Activated naive CD8-positive, alpha-beta T cell treated with anti-CD3 and anti-CD28 coated beads for 36 hours (primary cell): Measurements from ENCODE around the gene KLK10. TPM values are rescaled to one million over a fixed set of nuclear protein-coding genes. Genes with fewer than 3 reads are reported as not detected.
"Not testable (repeated sequence)": the region's sequence is repeated elsewhere in the genome, so short reads cannot be mapped to it uniquely, and the experiment has no call there.

Experiments used
- DNase-seq: peaks from one replicate; pipeline ENCODE4 v3.0.0; 2021
- H3K27ac Mint-ChIP-seq: one replicate; pipeline ENCODE4 v1.8.0; 2022; ENCODE audit warnings: mild to moderate bottlenecking, moderate library complexity, mixed read lengths
- H3K27me3 Mint-ChIP-seq: one replicate; pipeline ENCODE4 v1.8.0; 2022; ENCODE audit warnings: mild to moderate bottlenecking, mixed read lengths
- H3K36me3 Mint-ChIP-seq: one replicate; pipeline ENCODE4 v1.8.0; 2021; ENCODE audit warnings: mild to moderate bottlenecking, mixed read lengths
- H3K4me1 Mint-ChIP-seq: one replicate; pipeline ENCODE4 v1.8.0; 2021; ENCODE audit warnings: mixed read lengths
- H3K4me3 Mint-ChIP-seq: one replicate; pipeline ENCODE4 v1.8.0; 2022; ENCODE audit warnings: mild to moderate bottlenecking, moderate library complexity, mixed read lengths
- H3K9me3 Mint-ChIP-seq: one replicate; pipeline ENCODE4 v1.8.0; 2022; ENCODE audit warnings: mixed read lengths
- total RNA-seq, 2 experiments: library from RNA; stranded (reverse); gene quantifications; one replicate each; pipeline ENCODE4 v1.2.3, GENCODE V29; 2021

The KLK10 gene
- total RNA-seq, 2 experiments from 2014 or later: not detected

GRCh38 chr19:50972795-50973376 lies 46.6 kb downstream of the KLK10 start:
- Mint-ChIP-seq H3K27ac (no peak overlapping the region), H3K27me3 (peaks cover 73% of the 10 kb centered on the region), H3K36me3 (no peaks in the 10 kb centered on the region), H3K9me3 (no peaks in the 10 kb centered on the region), H3K4me3 (no peak overlapping the region), H3K4me1 (no peaks in the 10 kb centered on the region)
- no peak for DNase-seq

GRCh38 chr19:50969810-50970209 lies 49.7 kb downstream of the KLK10 start:
- H3K4me1 Mint-ChIP-seq, H3K4me3 Mint-ChIP-seq, H3K36me3 Mint-ChIP-seq, H3K27ac Mint-ChIP-seq, H3K9me3 Mint-ChIP-seq, DNase-seq: not testable (repeated sequence)
- H3K27me3 Mint-ChIP-seq: peaks cover 61% of the 10 kb centered on the region

GRCh38 chr19:50969413-50969760 lies 50.1 kb downstream of the KLK10 start, which contains the start of gene KLK6:
Gene KLK6 (minus strand): TSS chr19:50969591. CDS start chr19:50968104, 1,487 bp downstream.
- H3K27ac Mint-ChIP-seq: no peak within 1 kb of the TSS
- DNase-seq: no peak
- H3K27me3 Mint-ChIP-seq: peaks cover 61% of the 10 kb centered on the region
- H3K36me3 Mint-ChIP-seq: no peaks in the 10 kb centered on the region
- no peak within 1 kb of the TSS for H3K4me3 Mint-ChIP-seq
- H3K4me1 Mint-ChIP-seq: no peaks in the 10 kb centered on the region
- no peaks in the 10 kb centered on the region for H3K9me3 Mint-ChIP-seq

GRCh38 chr19:50968716-50969412 lies 50.6 kb downstream of the KLK10 start:
- Mint-ChIP-seq H3K36me3 (no peaks in the 10 kb centered on the region), H3K4me1 (no peaks in the 10 kb centered on the region), H3K27ac (no peak overlapping the region), H3K4me3 (no peak overlapping the region), H3K27me3 (peaks cover 58% of the 10 kb centered on the region), H3K9me3 (no peaks in the 10 kb centered on the region)
- DNase-seq: no peak

- H3K4me1 Mint-ChIP-seq: no peaks in the 10 kb centered on the region
- H3K4me3 Mint-ChIP-seq: no peak overlapping the region
- no peaks in the 10 kb centered on the region for H3K36me3 Mint-ChIP-seq
- no peaks in the 10 kb centered on the region for H3K9me3 Mint-ChIP-seq
- peaks cover 57% of the 10 kb centered on the region for H3K27me3 Mint-ChIP-seq
- no peak overlapping the region for H3K27ac Mint-ChIP-seq
- no peak for DNase-seq
These were observed 51.4 kb downstream of the KLK10 start for GRCh38 chr19:50967929-50968715.

- no peak overlapping the region for H3K4me3 Mint-ChIP-seq
- H3K27me3 Mint-ChIP-seq: peaks cover 40% of the 10 kb centered on the region
- no peak for DNase-seq
- no peaks in the 10 kb centered on the region for H3K36me3 Mint-ChIP-seq
- H3K9me3 Mint-ChIP-seq: peaks cover 12% of the 10 kb centered on the region
- no peaks in the 10 kb centered on the region for H3K4me1 Mint-ChIP-seq
- H3K27ac Mint-ChIP-seq: no peak overlapping the region
These were observed 55.2 kb downstream of the KLK10 start for GRCh38 chr19:50964266-50964665.

- Mint-ChIP-seq H3K36me3 (no peaks in the 10 kb centered on the region), H3K4me1 (no peaks in the 10 kb centered on the region), H3K9me3 (peaks cover 12% of the 10 kb centered on the region), H3K4me3 (no peak overlapping the region), H3K27me3 (peaks cover 39% of the 10 kb centered on the region), H3K27ac (no peak overlapping the region)
- DNase-seq: no peak
These were observed 56.1 kb downstream of the KLK10 start for GRCh38 chr19:50963381-50963780.

Other genes with a start within 250 kb of the KLK10 start
- not detected for gene GPR32, start 249.2 kb downstream of the KLK10 start, total RNA-seq
- not detected for gene ACP4, start 229.3 kb downstream of the KLK10 start, total RNA-seq
- 1 to 10 TPM in 1 of 2 experiments, under 1 TPM in 1; 0.60 to 1.1 TPM for gene KLK1, start 195.9 kb downstream of the KLK10 start, total RNA-seq
- not detected for gene KLK15, start 186.1 kb downstream of the KLK10 start, total RNA-seq
- not detected for gene KLK3, start 164.8 kb downstream of the KLK10 start, total RNA-seq
- gene KLK2, start 146.3 kb downstream of the KLK10 start, total RNA-seq: under 1 TPM; 0.38 to 0.45 TPM
- gene KLK4, start 108.3 kb downstream of the KLK10 start, total RNA-seq: not detected
- gene KLK5, start 66.7 kb downstream of the KLK10 start, total RNA-seq: not detected
- not detected for gene KLK6, start 50.1 kb downstream of the KLK10 start, total RNA-seq
- not detected for gene KLK7, start 35.8 kb downstream of the KLK10 start, total RNA-seq
- not detected for gene KLK8, start 18.1 kb downstream of the KLK10 start, total RNA-seq
- gene KLK11, start 6.9 kb upstream of the KLK10 start, total RNA-seq: not detected
- not detected for gene KLK12, start 15.3 kb upstream of the KLK10 start, total RNA-seq
- not detected for gene KLK13, start 45.4 kb upstream of the KLK10 start, total RNA-seq
- under 1 TPM; 0.30 to 0.31 TPM for gene KLK14, start 63.2 kb upstream of the KLK10 start, total RNA-seq
- 10 to 100 TPM; 10.9 to 11.4 TPM for gene CTU1, start 88.7 kb upstream of the KLK10 start, total RNA-seq
- gene SIGLEC9, start 105.2 kb upstream of the KLK10 start, total RNA-seq: 1 to 10 TPM; 1.3 to 1.6 TPM
- not detected for gene SIGLEC7, start 122.6 kb upstream of the KLK10 start, total RNA-seq
- under 1 TPM; 0.24 to 0.62 TPM for gene CD33, start 205.4 kb upstream of the KLK10 start, total RNA-seq
- gene SIGLECL1, start 231.4 kb upstream of the KLK10 start, total RNA-seq: not detected